ENCODE results near the gene NDUFS8. TPM values are rescaled to one million over a fixed set of nuclear protein-coding genes. Genes with fewer than 3 reads are reported as not detected.

Gene NDUFS8
- total and polyA plus RNA-seq, 12 donors, result 330 to 774 (median 430) TPM

DNA sequence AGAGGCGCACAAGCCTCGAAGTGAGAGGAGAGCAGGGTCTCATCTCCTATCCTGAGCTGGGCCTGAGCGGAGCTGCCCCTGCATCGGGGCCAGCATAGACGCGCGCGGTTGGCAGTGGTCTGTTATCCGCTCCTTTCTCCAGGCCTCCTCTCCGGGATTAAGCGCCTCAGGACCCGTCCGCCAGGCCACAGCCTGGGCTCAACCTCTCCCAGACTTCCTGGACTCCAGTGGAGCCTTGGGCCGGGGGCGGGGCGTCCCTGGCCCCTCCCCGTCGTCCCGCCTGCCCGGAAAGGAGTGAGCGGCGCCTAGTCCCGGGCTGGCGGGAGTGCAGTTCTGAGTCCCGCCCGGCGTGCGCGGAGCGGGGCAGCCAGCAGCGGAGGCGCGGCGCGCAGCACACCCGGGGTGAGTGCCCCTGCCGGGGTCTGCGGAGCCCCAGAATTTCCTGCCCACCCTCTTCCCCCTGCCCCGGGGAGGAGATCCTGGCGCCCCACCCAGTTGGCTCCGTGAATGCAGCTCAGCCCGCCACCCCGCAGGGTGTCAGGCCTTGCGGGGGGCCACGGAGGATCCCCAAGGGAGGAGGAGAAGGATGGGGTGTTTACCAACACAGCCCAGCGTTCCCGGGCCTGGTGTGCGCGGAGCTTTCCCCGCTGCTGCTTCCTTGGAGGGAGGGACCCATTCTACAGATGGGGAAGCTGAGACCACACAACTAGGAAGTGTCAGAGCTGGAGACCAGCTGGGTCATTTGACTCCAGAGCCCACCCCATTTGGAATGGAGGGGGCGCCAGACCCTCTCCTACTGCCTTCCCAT is 8.4 kb downstream of the NDUFS8 start, which contains the start of gene TCIRG1:
TSS of gene TCIRG1 (plus strand) at position 308 of the 808 bp plus-strand sequence. CDS start 2,247 bp downstream, outside the sequence.
- Histone ChIP-seq H3K36me3 (peaks cover 0 to 45% (median 0%) of the 10 kb centered on the region in 9 donors), H3K4me3 (peak within 1 kb of the TSS; percentile 52 to 84 (median 71)), H3K4me1 (peaks cover 28 to 68% (median 46%) of the 10 kb centered on the region in 9 donors), H3K9me3 (no peaks in the 10 kb centered on the region), H3K27ac (peak within 1 kb of the TSS; percentile 77 to 97 (median 94)), H3K27me3 (no peaks in the 10 kb centered on the region)
- TF ChIP-seq, protein P1, sequence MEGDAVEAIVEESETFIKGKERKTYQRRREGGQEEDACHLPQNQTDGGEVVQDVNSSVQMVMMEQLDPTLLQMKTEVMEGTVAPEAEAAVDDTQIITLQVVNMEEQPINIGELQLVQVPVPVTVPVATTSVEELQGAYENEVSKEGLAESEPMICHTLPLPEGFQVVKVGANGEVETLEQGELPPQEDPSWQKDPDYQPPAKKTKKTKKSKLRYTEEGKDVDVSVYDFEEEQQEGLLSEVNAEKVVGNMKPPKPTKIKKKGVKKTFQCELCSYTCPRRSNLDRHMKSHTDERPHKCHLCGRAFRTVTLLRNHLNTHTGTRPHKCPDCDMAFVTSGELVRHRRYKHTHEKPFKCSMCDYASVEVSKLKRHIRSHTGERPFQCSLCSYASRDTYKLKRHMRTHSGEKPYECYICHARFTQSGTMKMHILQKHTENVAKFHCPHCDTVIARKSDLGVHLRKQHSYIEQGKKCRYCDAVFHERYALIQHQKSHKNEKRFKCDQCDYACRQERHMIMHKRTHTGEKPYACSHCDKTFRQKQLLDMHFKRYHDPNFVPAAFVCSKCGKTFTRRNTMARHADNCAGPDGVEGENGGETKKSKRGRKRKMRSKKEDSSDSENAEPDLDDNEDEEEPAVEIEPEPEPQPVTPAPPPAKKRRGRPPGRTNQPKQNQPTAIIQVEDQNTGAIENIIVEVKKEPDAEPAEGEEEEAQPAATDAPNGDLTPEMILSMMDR (IDR thresholded peaks at IDR 0.05), result peak in 1 of 9 donors; percentile 7
- ATAC-seq, result peak; percentile 74 to 92 (median 88)
- DNase-seq, result peak; percentile 90 to 91
- intact Hi-C loops (cut with DNase I), result loop anchor here in 4 of 10 donors (2.0 to 10.0 kb wide), 7 partner anchors 37 to 176 kb away; partner anchors contain the start of genes CHKA (in 3 of the 4), KMT5B (in 2 of the 4) and UNC93B1 (in 1 of the 4)
- 5 to 9% methylated on average over 48 to 51 of the region's 51 CpGs for WGBS, 2 donors

DNA sequence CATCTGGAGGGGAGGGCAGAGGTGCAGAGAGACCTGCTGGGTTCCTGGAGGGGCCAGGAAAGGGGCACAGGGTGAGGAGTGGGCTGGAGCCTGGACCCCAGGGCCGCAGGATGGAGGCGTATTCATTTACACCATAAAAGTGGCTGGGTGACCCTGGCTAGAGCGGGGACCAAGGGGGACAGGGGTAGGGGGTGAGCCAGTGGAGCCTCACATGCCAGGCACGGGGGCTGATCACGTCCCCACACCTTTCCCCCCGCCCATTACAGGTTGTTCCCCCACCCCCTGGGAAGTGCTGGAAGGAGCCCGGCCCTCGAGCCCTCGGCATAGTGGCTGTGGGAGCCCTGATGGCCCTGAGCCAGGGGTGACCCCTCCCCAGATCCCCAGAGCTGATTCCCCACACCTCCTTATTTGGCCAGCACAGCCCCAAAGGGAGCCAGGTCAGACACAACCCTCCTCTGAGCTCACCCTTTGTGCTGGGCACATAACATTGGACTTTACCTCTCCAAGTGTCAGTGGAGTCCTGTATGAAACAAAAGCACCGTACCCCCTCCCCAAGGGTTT is 9.1 kb downstream of the NDUFS8 start:
- Histone ChIP-seq H3K36me3 (peaks cover 0 to 45% (median 0%) of the 10 kb centered on the region in 9 donors), H3K4me1 (peaks cover 24 to 64% (median 46%) of the 10 kb centered on the region in 9 donors)
- no peak for DNase-seq

DNA sequence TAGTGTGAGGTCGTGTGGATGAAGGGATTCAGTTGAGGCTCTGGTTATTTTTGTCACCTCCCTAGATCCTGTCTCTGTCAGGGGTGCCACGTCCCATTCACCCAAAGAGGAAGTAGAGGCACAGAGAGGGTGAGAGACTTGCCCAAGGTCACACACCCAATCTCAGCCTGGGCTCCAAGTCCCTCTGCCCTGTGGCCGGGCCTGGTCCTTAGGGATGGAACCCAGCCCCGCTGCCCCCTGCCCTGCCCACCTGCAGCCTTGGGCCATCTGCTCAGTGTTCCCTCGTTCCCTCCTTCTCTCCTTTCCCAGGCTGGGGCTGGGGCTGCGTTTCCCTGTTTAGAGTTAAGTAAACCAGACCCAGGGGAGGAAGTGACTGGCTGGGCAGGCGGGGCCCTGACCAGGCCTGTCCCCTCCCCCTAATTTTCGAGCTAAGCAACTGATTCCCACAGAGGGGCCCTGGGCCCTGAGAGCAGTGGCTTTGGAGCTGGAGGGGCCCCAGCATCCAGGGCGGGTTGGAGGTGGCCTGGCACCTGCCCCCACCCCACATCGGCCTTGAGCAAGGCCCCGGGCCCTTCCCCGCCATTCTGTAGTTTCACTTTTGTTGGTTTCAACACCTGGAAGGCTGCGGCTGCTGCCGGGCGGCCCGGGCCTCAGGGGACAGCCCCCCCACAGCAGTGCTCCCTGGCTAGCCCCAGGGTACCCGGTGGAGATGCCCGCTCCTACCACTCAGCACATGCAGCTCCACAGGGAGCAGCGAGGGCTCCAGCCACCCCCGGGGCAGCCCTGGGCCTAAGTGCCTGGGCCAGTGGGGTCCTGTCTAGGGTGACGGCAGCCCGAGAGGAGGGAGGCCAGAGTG is 9.8 kb downstream of the NDUFS8 start:
- H3K9me3 ChIP-seq, result no peaks in the 10 kb centered on the region
- peaks cover 0 to 45% (median 0%) of the 10 kb centered on the region in 9 donors for H3K36me3 ChIP-seq
- peak overlapping the region; percentile 77 to 97 (median 94) for H3K27ac ChIP-seq
- WGBS, 2 donors, result 25 to 36% methylated on average over 22 of the region's 22 CpGs
- H3K4me1 ChIP-seq, result peaks cover 24 to 63% (median 46%) of the 10 kb centered on the region in 9 donors
- intact Hi-C loops (cut with DNase I), result no loop called here
- TF ChIP-seq, protein P1 (IDR thresholded peaks at IDR 0.05), result no peak
- ATAC-seq, result peak in 7 of 8 donors; percentile 8 to 63 (median 50)
- H3K27me3 ChIP-seq, result no peaks in the 10 kb centered on the region
- H3K4me3 ChIP-seq, result peak overlapping the region; percentile 27 to 84 (median 71)
- DNase-seq, result peak; percentile 66 to 77

More for the DNA sequence above, 9.1 kb downstream of the NDUFS8 start:
- ATAC-seq, result peak in 2 of 8 donors; percentile 0 to 3
- intact Hi-C loops (cut with DNase I), result loop anchor here in 4 of 10 donors (2.0 to 10.0 kb wide), 7 partner anchors 37 to 175 kb away; partner anchors contain the start of genes CHKA (in 3 of the 4), KMT5B (in 2 of the 4) and UNC93B1 (in 1 of the 4)
- Histone ChIP-seq H3K27ac (peak overlapping the region; percentile 77 to 97 (median 94)), H3K9me3 (no peaks in the 10 kb centered on the region), H3K4me3 (peak overlapping the region; percentile 52 to 84 (median 71)), H3K27me3 (no peaks in the 10 kb centered on the region)
- TF ChIP-seq, protein P1 (IDR thresholded peaks at IDR 0.05), result no peak
- WGBS, 2 donors, result 45 to 53% methylated on average over 9 to 10 of the region's 10 CpGs

All from heart right ventricle (tissue), 16 donors.